HL-60/S4 (cell line): ENCODE results near the gene CBX7.

Source experiments
- in situ Hi-C: fragments of 300-500 bp; cut with MboI; formaldehyde crosslinking; loops from 2 replicates; pipeline ENCODE4 v1.14.3; 2022; ENCODE audit warnings: low sequenced_read_pairs

The CBX7 gene

GRCh38 chr22:39174498-39175352 lies 22.2 kb upstream of the CBX7 start:
- in situ Hi-C loops = loop anchor here (5.0 to 25.0 kb wide), 2 partner anchors 133 to 363 kb away; partner anchors contain the start of gene RPS19BP1

GRCh38 chr22:39173787-39174497 lies 21.5 kb upstream of the CBX7 start:
- in situ Hi-C loops = loop anchor here (5.0 to 25.0 kb wide), 2 partner anchors 133 to 363 kb away; partner anchors contain the start of gene RPS19BP1

GRCh38 chr22:39173050-39173706 lies 20.7 kb upstream of the CBX7 start:
- in situ Hi-C loops = loop anchor here (5.0 to 25.0 kb wide), 2 partner anchors 134 to 364 kb away; partner anchors contain the start of gene RPS19BP1

GRCh38 chr22:39172265-39173049 lies 20.0 kb upstream of the CBX7 start:
- in situ Hi-C loops = loop anchor here (5.0 to 25.0 kb wide), 2 partner anchors 135 to 365 kb away; partner anchors contain the start of gene RPS19BP1

GRCh38 chr22:39171623-39172264 lies 19.3 kb upstream of the CBX7 start:
- in situ Hi-C loops = loop anchor here (5.0 to 25.0 kb wide), 2 partner anchors 136 to 366 kb away; partner anchors contain the start of gene RPS19BP1

- in situ Hi-C loops = loop anchor here (5.0 to 25.0 kb wide), 2 partner anchors 136 to 366 kb away; partner anchors contain the start of gene RPS19BP1
These were observed 18.5 kb upstream of the CBX7 start for GRCh38 chr22:39170825-39171622.

GRCh38 chr22:39169797-39170466 lies 17.5 kb upstream of the CBX7 start:
- in situ Hi-C loops = loop anchor here (5.0 to 25.0 kb wide), 2 partner anchors 137 to 367 kb away; partner anchors contain the start of gene RPS19BP1

GRCh38 chr22:39166547-39166946 lies 14.1 kb upstream of the CBX7 start:
- in situ Hi-C loops = loop anchor here (25.0 kb wide), 1 partner anchor 371 kb away; the partner anchor contains the start of gene RPS19BP1

GRCh38 chr22:39156093-39156492 lies 3.6 kb upstream of the CBX7 start:
- in situ Hi-C loops = loop anchor here (25.0 kb wide), 1 partner anchor 381 kb away; the partner anchor contains the start of gene RPS19BP1

- in situ Hi-C loops = loop anchor here (25.0 kb wide), 1 partner anchor 382 kb away; the partner anchor contains the start of gene RPS19BP1
These were observed 2.9 kb upstream of the CBX7 start for GRCh38 chr22:39155421-39155820.

GRCh38 chr22:39153220-39153717 lies 789 bp upstream of the CBX7 start:
- in situ Hi-C loops = loop anchor here (25.0 kb wide), 1 partner anchor 384 kb away; the partner anchor contains the start of gene RPS19BP1

GRCh38 chr22:39152024-39152510 lies 413 bp downstream of the CBX7 start:
- in situ Hi-C loops = loop anchor here (25.0 kb wide), 1 partner anchor 385 kb away; the partner anchor contains the start of gene RPS19BP1

GRCh38 chr22:39151329-39151975 lies 1.0 kb downstream of the CBX7 start:
- in situ Hi-C loops = loop anchor here (25.0 kb wide), 1 partner anchor 386 kb away; the partner anchor contains the start of gene RPS19BP1

GRCh38 chr22:39150848-39151215 lies 1.6 kb downstream of the CBX7 start:
- in situ Hi-C loops = loop anchor here (25.0 kb wide), 1 partner anchor 386 kb away; the partner anchor contains the start of gene RPS19BP1

- in situ Hi-C loops = loop anchor here (25.0 kb wide), 1 partner anchor 387 kb away; the partner anchor contains the start of gene RPS19BP1
These were observed 2.3 kb downstream of the CBX7 start for GRCh38 chr22:39149915-39150847.
